GM20431 (cell line): Measurements from ENCODE around the gene ATP6V0E1.
"Not testable (repeated sequence)": the region's sequence is repeated elsewhere in the genome, so short reads cannot be mapped to it uniquely, and the experiment has no call there.

ENCODE experiments used
- in situ Hi-C: fragments of 300-500 bp; cut with MseI, MboI; formaldehyde crosslinking; loops from one replicate; pipeline ENCODE4 v1.15.0; 2020; ENCODE audit warnings: low sequenced_read_pairs; ENCODE audit not compliant: unreplicated experiment

The ATP6V0E1 gene

GRCh38 chr5:173055722-173055982, 72.1 kb downstream of the ATP6V0E1 start:
- in situ Hi-C loops, result no loop called here

DNA sequence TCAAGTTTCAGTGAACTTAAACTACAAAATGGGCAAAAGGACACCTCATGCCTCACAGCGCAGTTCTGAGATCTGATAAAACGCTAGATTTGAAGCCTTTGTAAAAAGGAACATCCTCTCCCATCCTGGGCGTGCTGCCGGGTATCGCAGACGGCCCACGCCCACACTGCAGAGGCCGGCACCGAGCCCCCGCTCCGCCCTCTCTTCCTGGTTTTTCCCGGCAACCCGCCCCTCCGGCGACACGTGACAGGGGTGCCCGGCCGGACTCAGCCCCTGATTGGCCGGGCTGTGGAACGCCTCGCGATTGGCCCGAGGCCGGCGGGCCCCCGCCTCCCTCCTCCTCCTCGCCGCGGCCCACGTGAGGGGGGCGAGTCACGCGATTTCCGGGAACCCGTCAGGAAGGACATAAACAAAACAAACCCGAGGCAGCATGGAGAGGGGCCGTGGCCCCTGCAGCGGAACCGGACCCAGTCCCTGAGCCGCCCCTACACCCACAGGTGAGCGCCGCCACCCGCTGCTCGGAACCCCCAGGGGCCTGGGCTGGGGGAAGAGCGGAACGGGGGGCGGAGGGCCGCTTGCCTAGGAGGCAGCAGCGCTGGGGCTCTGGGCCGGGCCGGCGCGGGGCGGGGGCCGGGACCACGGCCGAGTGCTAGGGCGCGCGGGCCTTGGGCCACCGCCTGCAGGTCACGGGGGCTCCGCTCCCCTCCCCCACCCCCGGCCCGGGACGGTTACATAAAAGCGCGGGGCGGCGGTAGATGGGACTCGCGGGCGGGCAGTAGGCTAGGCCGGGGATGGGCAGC, 72.6 kb downstream of the ATP6V0E1 start, which contains the start of gene CREBRF:
CREBRF (plus strand) TSS at position 370 of the 800 bp plus-strand sequence. CDS start 24,424 bp downstream, outside the sequence.
- in situ Hi-C loops, result no loop called here

DNA sequence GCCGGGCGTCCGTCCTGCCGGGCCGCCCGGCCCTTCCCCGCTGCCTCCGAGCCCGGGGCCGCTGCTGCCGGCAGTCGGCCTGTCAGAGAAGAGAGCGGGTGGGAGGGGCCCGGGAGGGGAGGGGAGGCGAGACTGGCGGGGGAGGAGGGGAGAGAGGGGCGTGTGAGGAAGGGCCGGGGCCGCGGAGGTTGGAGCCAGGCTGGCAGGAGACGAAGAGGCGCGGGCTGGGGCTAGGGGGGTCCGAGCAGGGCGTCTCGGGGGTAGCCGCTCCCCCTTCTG, 73.2 kb downstream of the ATP6V0E1 start:
- in situ Hi-C loops, result no loop called here

- in situ Hi-C loops, result no loop called here
Measured at GRCh38 chr5:173057062-173057924, 73.7 kb downstream of the ATP6V0E1 start.

DNA sequence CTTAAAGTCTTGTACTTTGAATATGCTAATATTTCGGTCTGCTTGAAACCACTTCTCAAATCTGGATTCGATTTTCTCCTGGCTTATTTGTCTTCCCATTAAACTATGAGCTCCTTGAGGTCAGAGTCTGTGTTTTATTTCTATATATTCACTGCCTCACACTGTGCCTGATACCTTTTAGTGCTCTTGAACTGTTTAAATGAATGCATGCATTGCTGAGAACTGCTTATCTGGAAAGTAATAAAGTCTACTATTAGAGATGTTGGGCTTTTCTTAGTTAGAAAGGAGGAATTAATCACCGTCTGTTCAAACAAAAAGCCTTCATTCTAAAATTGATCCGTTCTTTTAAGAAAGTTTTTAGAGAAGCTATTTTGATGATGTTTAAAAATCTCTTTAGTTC, 78.6 kb downstream of the ATP6V0E1 start:
- in situ Hi-C loops, result no loop called here

GRCh38 chr5:173065155-173065554, 81.6 kb downstream of the ATP6V0E1 start:
- in situ Hi-C loops, result no loop called here

DNA sequence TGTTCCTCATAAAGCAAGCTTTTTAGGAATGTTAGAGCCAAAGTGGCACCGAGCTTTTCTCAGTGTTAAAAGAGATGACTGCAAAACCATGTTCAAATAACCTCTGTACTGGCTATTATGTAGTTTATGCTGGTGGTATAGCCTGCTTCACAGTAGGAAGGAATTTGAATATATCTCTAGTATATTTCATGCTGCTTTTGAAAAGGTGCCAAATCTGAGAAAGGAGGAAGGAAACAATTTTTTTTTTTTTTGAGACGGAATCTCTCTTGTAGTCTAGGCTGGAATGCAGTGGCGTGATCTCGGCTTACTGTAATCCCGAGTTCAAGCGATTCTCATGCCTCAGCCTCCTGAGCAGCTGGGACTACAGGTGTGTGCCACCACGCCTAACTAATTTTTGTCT, 86.1 kb downstream of the ATP6V0E1 start:
- in situ Hi-C loops, result no loop called here

DNA sequence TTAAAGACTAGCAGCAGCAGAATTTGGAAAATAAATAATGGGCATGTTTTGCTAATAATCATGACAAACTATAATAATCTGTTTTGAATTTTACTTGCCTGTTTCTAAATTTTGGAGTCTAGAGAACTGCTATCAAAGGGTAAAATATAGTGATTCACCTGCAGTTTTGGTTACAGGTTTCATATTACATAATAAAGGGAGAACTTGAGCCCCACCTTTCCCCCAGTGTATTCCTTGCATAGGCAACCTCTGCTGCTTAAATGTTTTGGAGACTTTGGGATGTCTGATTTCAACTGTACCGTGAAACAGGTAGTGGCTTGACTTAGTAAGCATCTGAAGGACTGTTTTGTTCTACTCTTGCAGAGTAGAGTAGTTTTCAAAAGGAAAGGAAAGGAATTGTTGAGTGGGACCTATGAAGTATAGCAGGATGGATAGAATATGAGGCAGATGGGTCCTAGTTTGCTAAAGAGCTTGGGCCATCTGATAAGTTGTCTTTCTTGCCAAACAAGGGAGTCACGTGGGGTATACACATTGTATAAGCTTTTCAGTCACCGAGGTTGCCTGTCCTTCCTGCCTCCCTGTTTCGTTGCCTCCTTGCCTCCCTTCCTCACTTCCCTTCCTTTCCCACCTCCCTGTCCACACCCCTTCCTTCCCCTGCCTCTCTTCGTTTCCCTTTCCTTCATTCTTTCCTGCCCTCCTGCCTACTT, 91.7 kb downstream of the ATP6V0E1 start:
- in situ Hi-C loops, result no loop called here

DNA sequence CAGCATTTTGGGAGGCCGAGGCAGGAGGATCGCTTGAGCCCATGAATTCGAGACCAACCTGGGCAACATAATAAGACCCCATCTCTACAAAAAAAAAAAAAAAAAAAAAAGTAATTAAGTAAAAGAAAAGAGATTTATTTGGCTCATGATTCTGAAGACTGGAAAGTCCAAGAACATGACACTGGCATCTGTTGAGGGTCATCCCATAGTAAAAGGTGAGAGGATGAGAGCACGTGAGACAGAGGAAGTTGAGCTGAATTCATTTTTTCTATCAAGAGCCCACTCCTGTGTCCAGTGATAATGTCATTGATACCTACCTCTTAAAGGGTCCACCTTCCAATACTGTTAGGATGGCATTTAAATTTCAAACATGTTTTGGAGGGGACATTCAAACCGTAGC, 92.4 kb downstream of the ATP6V0E1 start:
- in situ Hi-C loops, result no loop called here

GRCh38 chr5:173076471-173076870, 92.9 kb downstream of the ATP6V0E1 start:
- in situ Hi-C loops, result not testable (repeated sequence)

- in situ Hi-C loops, result no loop called here
Measured at GRCh38 chr5:173078878-173079277, 95.3 kb downstream of the ATP6V0E1 start.
